ENCODE results near the gene SLC35F4.

SLC35F4 gene

DNA sequence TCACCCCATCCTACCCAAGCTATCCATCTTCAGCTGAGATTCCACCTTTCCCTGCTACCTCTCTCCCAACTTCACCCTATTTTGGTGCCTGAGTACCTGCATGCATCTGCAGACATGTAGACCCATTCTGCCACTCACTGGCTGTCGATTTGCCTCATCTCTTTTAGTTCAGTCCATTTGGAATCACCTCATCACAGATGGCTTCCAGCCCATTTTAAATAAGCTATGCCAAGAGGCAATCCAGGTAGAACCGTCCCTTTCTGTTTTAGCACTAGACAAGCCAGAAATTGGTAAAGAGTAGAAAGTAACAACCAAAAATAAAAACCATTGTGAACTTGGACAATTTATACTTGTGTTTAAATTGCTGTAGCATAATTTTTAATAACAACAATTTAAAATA is 11.3 kb downstream of the SLC35F4 start:
- no peak overlapping the region for H3K4me2 ChIP-seq (ENCODE audit: low read length)
- H3K9me3 ChIP-seq (ENCODE audit: control insufficient read depth, low read length) = no peaks in the 10 kb centered on the region
- no peak overlapping the region for H2AFZ ChIP-seq
- H3K4me3 ChIP-seq (ENCODE audit: low read depth, low read length) = no peak overlapping the region
- no peak overlapping the region for H3K27ac ChIP-seq
- H3K27me3 ChIP-seq (ENCODE audit: control insufficient read depth, insufficient read depth, low read length) = no peaks in the 10 kb centered on the region
- H3K4me1 ChIP-seq = no peaks in the 10 kb centered on the region
- H3K36me3 ChIP-seq (ENCODE audit: control insufficient read depth, insufficient read depth, low read length) = no peaks in the 10 kb centered on the region
- H3K79me2 ChIP-seq = no peaks in the 10 kb centered on the region
- TF ChIP-seq CTCF (IDR thresholded peaks at IDR 0.05) = no peak
- no peak overlapping the region for H3K9ac ChIP-seq

DNA sequence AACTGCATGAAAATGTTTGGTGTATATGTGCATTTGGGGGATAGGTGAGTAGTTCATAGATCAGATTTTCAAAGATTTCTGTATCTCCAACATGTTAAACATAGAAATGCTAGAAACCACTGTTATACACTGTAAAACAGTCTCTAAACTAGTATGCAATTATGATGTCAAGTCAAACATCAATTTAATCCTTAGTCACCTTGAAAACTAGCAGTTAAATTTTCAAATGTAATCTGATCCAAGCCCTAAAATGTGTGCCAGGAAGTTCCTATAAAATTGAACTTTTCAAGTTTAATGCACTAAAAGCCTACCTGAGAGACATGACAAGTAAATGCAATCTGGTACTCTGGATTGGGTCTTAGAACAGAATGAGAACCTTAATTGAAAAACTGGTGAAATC is 14.5 kb downstream of the SLC35F4 start:
- Histone ChIP-seq H3K36me3 (ENCODE audit: control insufficient read depth, insufficient read depth, low read length) (no peaks in the 10 kb centered on the region), H3K27me3 (ENCODE audit: control insufficient read depth, insufficient read depth, low read length) (no peaks in the 10 kb centered on the region), H3K9ac (no peak overlapping the region), H2AFZ (no peak overlapping the region), H3K4me3 (ENCODE audit: low read depth, low read length) (no peak overlapping the region), H3K4me2 (ENCODE audit: low read length) (no peak overlapping the region), H3K79me2 (no peaks in the 10 kb centered on the region), H3K27ac (no peak overlapping the region), H3K4me1 (no peaks in the 10 kb centered on the region), H3K9me3 (ENCODE audit: control insufficient read depth, low read length) (no peaks in the 10 kb centered on the region)
- no peak for TF ChIP-seq CTCF (IDR thresholded peaks at IDR 0.05)

DNA sequence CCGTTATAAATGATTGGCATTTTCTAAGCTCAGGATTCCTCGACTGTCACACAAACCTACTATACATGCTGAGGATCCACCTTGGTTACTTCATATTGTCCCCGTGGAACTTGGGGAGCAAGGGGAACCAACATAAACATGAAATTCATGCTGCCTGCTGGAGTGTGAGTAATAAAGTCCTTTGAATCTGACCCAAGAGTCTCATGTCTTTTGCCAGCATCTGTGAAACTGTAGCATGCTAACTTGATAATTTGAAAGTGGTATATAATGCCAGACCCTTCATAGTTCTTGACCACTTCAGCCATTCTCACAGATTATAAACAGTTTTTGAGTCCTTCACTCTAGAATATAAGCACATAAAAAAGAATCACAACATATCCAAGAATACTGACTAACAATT is 17.1 kb downstream of the SLC35F4 start:
- no peaks in the 10 kb centered on the region for H3K4me1 ChIP-seq
- H3K4me3 ChIP-seq (ENCODE audit: low read depth, low read length) = no peak overlapping the region
- H3K4me2 ChIP-seq (ENCODE audit: low read length) = no peak overlapping the region
- H3K9me3 ChIP-seq (ENCODE audit: control insufficient read depth, low read length) = no peaks in the 10 kb centered on the region
- H2AFZ ChIP-seq = no peak overlapping the region
- H3K27me3 ChIP-seq (ENCODE audit: control insufficient read depth, insufficient read depth, low read length) = no peaks in the 10 kb centered on the region
- no peaks in the 10 kb centered on the region for H3K79me2 ChIP-seq
- no peaks in the 10 kb centered on the region for H3K36me3 ChIP-seq (ENCODE audit: control insufficient read depth, insufficient read depth, low read length)
- no peak overlapping the region for H3K27ac ChIP-seq
- no peak for TF ChIP-seq CTCF (IDR thresholded peaks at IDR 0.05)
- no peak overlapping the region for H3K9ac ChIP-seq

DNA sequence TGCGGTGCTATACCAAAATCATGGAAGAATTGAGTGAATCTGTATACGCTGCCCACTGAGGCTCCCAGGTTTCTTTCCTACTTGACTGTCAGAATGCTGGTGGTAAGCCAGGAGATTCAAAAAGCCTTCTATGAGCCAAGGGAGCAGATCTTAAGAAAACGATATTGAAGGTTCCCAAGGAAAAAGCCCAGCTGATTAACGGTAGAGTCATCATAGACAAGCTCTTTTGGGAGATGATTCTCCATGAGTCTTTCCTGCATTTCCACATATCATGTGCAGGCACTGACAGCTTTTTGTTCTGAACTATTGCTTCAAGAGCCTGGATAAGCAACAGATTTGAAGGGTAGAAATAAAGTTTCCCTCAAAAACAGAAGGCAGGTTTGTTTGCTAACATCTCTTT is 17.5 kb downstream of the SLC35F4 start:
- H3K4me2 ChIP-seq (ENCODE audit: low read length) = no peak overlapping the region
- H3K79me2 ChIP-seq = no peaks in the 10 kb centered on the region
- H3K36me3 ChIP-seq (ENCODE audit: control insufficient read depth, insufficient read depth, low read length) = no peaks in the 10 kb centered on the region
- no peak overlapping the region for H3K9ac ChIP-seq
- no peak overlapping the region for H2AFZ ChIP-seq
- H3K9me3 ChIP-seq (ENCODE audit: control insufficient read depth, low read length) = no peaks in the 10 kb centered on the region
- TF ChIP-seq CTCF (IDR thresholded peaks at IDR 0.05) = no peak
- H3K4me1 ChIP-seq = no peaks in the 10 kb centered on the region
- H3K27me3 ChIP-seq (ENCODE audit: control insufficient read depth, insufficient read depth, low read length) = no peaks in the 10 kb centered on the region
- H3K27ac ChIP-seq = no peak overlapping the region
- H3K4me3 ChIP-seq (ENCODE audit: low read depth, low read length) = no peak overlapping the region

DNA sequence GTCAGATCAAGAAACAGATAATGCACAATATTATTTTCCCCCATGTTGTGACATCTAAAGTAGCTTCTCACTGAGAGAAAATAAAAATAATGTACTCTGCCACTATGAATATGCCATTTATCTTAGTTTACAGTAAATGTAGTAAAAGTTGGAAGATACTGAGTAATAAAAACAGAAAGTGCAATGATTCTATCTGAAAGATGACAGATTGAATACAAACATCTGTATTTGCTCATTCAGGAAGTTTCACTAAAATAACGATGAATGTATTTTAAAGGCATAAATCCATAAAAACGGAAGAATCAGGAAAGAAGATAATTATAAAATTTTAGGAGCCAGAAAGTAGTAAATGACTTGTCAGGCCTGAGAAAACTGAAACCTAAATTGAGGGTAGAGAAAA is 18.2 kb downstream of the SLC35F4 start:
- Histone ChIP-seq H3K27me3 (ENCODE audit: control insufficient read depth, insufficient read depth, low read length) (no peaks in the 10 kb centered on the region), H3K36me3 (ENCODE audit: control insufficient read depth, insufficient read depth, low read length) (no peaks in the 10 kb centered on the region), H3K79me2 (no peaks in the 10 kb centered on the region), H3K9ac (no peak overlapping the region), H3K4me3 (ENCODE audit: low read depth, low read length) (no peak overlapping the region), H3K4me1 (no peaks in the 10 kb centered on the region), H2AFZ (no peak overlapping the region), H3K27ac (no peak overlapping the region), H3K4me2 (ENCODE audit: low read length) (no peak overlapping the region), H3K9me3 (ENCODE audit: control insufficient read depth, low read length) (no peaks in the 10 kb centered on the region)
- TF ChIP-seq CTCF (IDR thresholded peaks at IDR 0.05) = no peak

All from parathyroid adenoma (tissue), 2 donors.